ENCODE measurements around the gene EPB41. TPM values are rescaled to one million over a fixed set of nuclear protein-coding genes. Genes with fewer than 3 reads are reported as not detected.

Gene EPB41
- total RNA-seq, 4 donors from 2014 or later = 110 to 183 (median 126) TPM

- Histone ChIP-seq H3K36me3 (no peaks in the 10 kb centered on the region), H3K9me3 (no peaks in the 10 kb centered on the region), H3K27ac (no peak overlapping the region), H3K4me3 (no peak overlapping the region), H3K4me1 (no peaks in the 10 kb centered on the region), H3K27me3 (no peaks in the 10 kb centered on the region)
- no peak for TF ChIP-seq POLR2A (IDR thresholded peaks at IDR 0.05)
- TF ChIP-seq, protein P1, sequence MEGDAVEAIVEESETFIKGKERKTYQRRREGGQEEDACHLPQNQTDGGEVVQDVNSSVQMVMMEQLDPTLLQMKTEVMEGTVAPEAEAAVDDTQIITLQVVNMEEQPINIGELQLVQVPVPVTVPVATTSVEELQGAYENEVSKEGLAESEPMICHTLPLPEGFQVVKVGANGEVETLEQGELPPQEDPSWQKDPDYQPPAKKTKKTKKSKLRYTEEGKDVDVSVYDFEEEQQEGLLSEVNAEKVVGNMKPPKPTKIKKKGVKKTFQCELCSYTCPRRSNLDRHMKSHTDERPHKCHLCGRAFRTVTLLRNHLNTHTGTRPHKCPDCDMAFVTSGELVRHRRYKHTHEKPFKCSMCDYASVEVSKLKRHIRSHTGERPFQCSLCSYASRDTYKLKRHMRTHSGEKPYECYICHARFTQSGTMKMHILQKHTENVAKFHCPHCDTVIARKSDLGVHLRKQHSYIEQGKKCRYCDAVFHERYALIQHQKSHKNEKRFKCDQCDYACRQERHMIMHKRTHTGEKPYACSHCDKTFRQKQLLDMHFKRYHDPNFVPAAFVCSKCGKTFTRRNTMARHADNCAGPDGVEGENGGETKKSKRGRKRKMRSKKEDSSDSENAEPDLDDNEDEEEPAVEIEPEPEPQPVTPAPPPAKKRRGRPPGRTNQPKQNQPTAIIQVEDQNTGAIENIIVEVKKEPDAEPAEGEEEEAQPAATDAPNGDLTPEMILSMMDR (IDR thresholded peaks at IDR 0.05) = no peak
- DNase-seq = no peak
Measured at GRCh38 chr1:29004288-29004687, 89.9 kb downstream of the EPB41 start.

GRCh38 chr1:29004798-29005197, 90.4 kb downstream of the EPB41 start:
- H3K27me3 ChIP-seq = no peaks in the 10 kb centered on the region
- no peaks in the 10 kb centered on the region for H3K4me1 ChIP-seq
- no peak for DNase-seq
- H3K9me3 ChIP-seq = no peaks in the 10 kb centered on the region
- H3K4me3 ChIP-seq = no peak overlapping the region
- no peaks in the 10 kb centered on the region for H3K36me3 ChIP-seq
- H3K27ac ChIP-seq = no peak overlapping the region
- TF ChIP-seq, protein P1 (IDR thresholded peaks at IDR 0.05) = no peak
- TF ChIP-seq POLR2A (IDR thresholded peaks at IDR 0.05) = no peak

- Histone ChIP-seq H3K4me3 (no peak overlapping the region), H3K9me3 (no peaks in the 10 kb centered on the region), H3K27me3 (no peaks in the 10 kb centered on the region), H3K4me1 (no peaks in the 10 kb centered on the region), H3K27ac (no peak overlapping the region), H3K36me3 (peaks cover 0 to 5% (median 0%) of the 10 kb centered on the region in 3 donors)
- no peak for DNase-seq
- no peak for TF ChIP-seq POLR2A (IDR thresholded peaks at IDR 0.05)
- TF ChIP-seq, protein P1 (IDR thresholded peaks at IDR 0.05) = no peak
Measured at GRCh38 chr1:29011775-29012174, 97.4 kb downstream of the EPB41 start.

DNA sequence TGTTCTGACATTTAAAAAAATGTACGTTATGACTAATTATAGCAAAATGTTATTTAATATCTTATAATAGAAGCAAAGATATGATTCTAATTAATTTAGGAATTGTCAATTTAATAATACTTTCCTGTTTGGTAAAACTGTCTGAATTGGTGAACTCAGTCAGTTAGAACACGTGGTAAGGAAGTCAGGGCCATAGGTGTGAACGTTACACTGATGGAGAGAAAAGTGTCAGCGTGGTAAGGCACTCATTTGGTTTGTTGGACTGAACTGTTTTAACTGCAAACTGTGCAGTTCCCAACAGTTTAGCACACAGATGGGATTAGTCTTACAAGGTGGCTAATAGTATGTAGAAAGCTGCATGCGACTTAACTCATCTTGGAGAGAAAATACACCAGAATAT, 102.9 kb downstream of the EPB41 start:
- no peak for DNase-seq
- Histone ChIP-seq H3K27ac (no peak overlapping the region), H3K27me3 (no peaks in the 10 kb centered on the region), H3K36me3 (peaks cover 0 to 5% (median 0%) of the 10 kb centered on the region in 3 donors), H3K4me1 (no peaks in the 10 kb centered on the region), H3K4me3 (no peak overlapping the region), H3K9me3 (no peaks in the 10 kb centered on the region)
- TF ChIP-seq, protein P1 (IDR thresholded peaks at IDR 0.05) = no peak
- TF ChIP-seq POLR2A (IDR thresholded peaks at IDR 0.05) = no peak

DNA sequence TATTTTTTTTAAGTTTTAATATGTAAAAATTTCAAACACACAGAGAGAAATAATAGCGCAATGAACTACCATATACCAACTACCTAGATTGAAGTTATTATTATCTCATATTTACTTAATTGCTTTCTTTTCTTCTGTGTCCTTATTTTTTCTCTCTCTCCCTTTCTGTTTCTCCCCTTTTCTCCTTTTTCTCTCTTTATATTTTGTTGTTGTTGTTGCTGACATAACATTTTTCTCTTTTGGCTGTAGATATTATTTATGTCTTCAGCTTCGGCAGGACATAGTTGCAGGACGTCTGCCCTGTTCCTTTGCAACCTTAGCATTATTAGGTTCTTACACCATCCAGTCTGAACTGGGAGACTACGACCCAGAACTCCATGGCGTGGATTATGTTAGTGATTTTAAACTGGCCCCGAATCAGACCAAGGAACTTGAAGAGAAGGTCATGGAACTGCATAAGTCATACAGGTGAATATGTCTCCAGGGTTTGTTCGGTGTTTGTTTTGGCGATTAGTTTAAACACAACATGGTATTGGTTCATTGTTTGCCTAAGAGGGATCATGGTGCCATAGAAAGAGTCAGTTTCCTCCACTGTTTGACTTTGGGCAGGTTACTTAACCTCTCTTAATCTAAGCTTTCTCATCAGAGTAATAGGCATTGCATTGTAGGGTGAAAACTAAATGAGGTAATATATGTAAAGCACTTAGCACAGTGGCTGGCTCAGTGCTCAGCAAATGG, 103.8 kb downstream of the EPB41 start:
- H3K36me3 ChIP-seq = peaks cover 0 to 5% (median 0%) of the 10 kb centered on the region in 3 donors
- H3K9me3 ChIP-seq = no peaks in the 10 kb centered on the region
- no peak for DNase-seq
- H3K4me1 ChIP-seq = no peaks in the 10 kb centered on the region
- no peaks in the 10 kb centered on the region for H3K27me3 ChIP-seq
- TF ChIP-seq, protein P1 (IDR thresholded peaks at IDR 0.05) = no peak
- no peak for TF ChIP-seq POLR2A (IDR thresholded peaks at IDR 0.05)
- no peak overlapping the region for H3K27ac ChIP-seq
- H3K4me3 ChIP-seq = no peak overlapping the region

Measured in Peyer's patch (tissue), 4 donors.